Raji (cell line): ENCODE results near the gene HS3ST4.

ENCODE experiments used
- POLR2A ChIP-seq: IDR thresholded peaks from 2 replicates; pipeline ENCODE4 v1.6.1; 2011; ENCODE audit warnings: low read depth, low read length, control low read depth; ENCODE audit not compliant: insufficient read depth

The HS3ST4 gene

DNA sequence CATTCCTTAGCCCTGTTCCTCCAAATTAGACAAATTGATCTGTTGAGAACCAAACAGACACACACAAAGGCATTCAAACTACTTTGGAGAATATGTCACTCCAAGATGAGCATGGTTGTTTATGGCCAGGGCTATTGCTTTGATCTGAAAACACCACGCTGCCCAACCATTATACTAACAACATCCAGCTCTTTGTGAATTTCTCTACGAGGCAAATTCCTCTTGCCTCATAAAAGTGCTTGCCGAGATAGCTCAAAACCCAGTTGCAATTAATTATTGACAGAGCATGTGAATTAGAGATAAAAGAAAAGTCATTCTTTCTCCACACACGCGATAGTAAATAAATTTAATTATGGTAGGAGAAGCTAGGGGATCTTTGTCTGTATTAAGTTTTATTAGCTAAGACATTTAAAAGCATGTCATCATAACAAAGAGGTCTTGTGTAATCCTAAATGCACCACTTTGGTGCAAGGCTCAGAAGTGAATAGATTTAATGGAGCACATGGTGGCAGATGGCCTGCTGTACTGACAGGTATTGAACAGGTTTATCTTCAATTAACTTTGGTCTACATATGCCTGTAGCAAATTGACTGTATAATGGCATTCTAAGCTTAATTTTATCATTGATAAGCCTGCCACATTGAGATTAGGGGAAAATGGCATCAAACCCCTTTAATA, 441.8 kb downstream of the HS3ST4 start:
- TF ChIP-seq POLR2A = no peak

GRCh38 chr16:26134588-26134987, 442.8 kb downstream of the HS3ST4 start:
- TF ChIP-seq POLR2A = no peak

DNA sequence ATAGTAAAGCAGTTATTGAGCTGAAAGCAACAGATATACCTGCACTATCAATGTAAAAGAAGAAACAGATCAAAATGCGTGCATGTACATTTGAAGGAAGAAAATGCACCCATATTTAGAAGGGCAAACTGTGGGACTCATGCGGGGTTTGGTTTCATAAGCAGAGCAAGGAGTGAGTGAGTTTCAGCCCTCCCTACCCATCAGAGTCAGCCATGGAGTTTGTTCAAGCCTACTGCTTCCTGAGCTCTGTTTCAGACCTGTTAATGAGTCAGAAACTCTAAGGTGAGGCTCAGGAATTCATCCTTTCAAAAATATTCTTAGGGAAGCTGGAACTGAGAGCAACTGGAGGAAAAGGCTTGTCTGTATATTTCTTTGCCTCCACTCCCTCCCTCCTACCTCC, 446.2 kb downstream of the HS3ST4 start:
- TF ChIP-seq POLR2A = no peak

DNA sequence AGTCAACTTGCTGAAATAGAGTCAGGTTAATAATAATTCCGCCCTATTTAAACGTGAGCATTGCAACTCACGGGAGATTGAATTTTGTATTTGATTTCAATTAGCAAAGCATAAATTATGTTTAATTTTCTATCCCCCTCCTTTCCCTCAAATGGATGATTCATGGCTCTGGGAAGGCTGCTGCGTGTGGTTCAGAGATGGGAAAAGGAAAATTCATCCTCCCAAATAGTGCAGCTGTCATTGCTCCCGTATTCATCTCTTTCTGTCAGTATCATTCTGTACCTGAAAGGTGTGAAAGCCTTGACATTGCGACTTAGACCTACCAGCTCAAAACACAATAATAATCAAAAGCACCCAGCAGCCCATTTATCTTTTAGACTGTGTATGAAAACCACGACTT, 447.3 kb downstream of the HS3ST4 start:
- no peak for TF ChIP-seq POLR2A

GRCh38 chr16:26139884-26140283, 448.1 kb downstream of the HS3ST4 start:
- no peak for TF ChIP-seq POLR2A

GRCh38 chr16:26149364-26150190, 457.8 kb downstream of the HS3ST4 start:
- no peak for TF ChIP-seq POLR2A

DNA sequence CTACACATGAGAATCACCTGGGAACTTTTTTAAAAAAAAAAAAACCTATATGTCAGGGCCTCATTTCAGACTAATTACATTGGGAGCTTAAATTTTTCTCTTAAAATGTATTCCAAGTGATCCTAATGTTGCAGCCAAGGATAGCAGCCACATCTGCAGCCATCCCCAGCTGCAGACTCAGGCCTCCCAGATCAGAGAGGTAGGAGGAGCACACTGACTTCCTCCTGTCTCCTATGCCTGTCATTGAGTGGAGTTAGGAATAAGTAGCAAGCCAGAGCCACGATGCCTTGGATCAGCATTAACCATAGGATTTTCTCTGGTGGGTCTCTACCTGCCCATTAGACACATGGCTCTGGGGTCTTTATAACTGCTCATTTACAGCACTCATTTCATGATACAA, 463.5 kb downstream of the HS3ST4 start:
- TF ChIP-seq POLR2A = no peak

- TF ChIP-seq POLR2A = no peak
These were observed 465.6 kb downstream of the HS3ST4 start for GRCh38 chr16:26157319-26157718.

GRCh38 chr16:26158142-26158759, 466.5 kb downstream of the HS3ST4 start:
- no peak for TF ChIP-seq POLR2A

DNA sequence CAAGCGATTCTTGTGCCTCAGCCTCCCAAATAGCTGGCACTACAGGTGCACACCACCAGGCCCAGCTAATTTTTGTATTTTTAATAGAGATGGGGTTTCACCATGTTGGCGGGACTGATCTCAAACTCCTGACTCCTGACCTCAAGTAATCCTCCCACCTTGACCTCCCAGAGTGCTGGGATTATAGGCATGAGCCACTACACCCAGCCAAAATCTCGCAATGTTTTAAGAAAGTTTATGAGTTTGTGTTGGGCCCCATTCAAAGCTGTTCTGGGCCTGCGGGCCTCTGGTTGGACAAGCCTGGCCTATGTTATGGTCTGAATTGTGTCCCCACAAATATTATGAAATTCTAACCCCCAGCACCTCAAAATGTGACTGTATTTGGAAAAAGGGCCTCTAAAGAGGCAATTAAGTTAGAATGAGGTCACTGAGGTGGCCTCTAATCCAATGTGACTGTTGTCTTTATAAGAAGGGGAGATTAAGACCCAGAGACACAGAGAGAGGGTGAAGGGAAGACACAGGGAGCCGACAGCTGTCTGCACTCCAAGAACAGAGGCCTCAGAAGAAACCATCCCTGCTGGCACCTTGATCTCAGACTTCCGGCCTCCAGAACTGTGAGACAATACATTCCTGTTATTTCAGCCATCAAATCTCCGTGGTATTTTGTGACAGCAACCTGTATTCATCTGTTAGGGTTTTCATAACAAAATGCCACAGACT, 469.9 kb downstream of the HS3ST4 start:
- TF ChIP-seq POLR2A = no peak

- no peak for TF ChIP-seq POLR2A
These were observed 477.7 kb downstream of the HS3ST4 start for GRCh38 chr16:26169473-26169872.

GRCh38 chr16:26175944-26176343, 484.2 kb downstream of the HS3ST4 start:
- TF ChIP-seq POLR2A = no peak

- no peak for TF ChIP-seq POLR2A
These were observed 485.7 kb downstream of the HS3ST4 start for GRCh38 chr16:26177438-26177837.

GRCh38 chr16:26178298-26178697, 486.5 kb downstream of the HS3ST4 start:
- no peak for TF ChIP-seq POLR2A

- TF ChIP-seq POLR2A = no peak
These were observed 494.4 kb downstream of the HS3ST4 start for GRCh38 chr16:26186091-26186615.
